Measurements from ENCODE around the gene RAB5A.

GRCh38 chr3:19950316-19950715, 3.4 kb downstream of the RAB5A start:
- TF ChIP-seq POLR2A (IDR thresholded peaks at IDR 0.05) (no peak), CTCF (IDR thresholded peaks at IDR 0.05) (no peak)

Data from esophagus squamous epithelium (tissue), 4 donors.